Thymus (tissue), 11 donors: ENCODE measurements around the gene H2AZ1. TPM values are rescaled to one million over a fixed set of nuclear protein-coding genes. Genes with fewer than 3 reads are reported as not detected.

Experiments
- DNase-seq, 9 donors: peaks; one replicate each; pipeline ENCODE4 v3.0.0-alpha.2; 2013; ENCODE audit warnings: low spot score in 9 of 9, low read depth in 6 of 9, missing footprints in 1 of 9
- H3K27ac ChIP-seq, 2 donors: one replicate each; pipeline ENCODE4 v1.5.1; 2013; ENCODE audit warnings: control low read depth in 1 of 2, low read depth in 1 of 2, low read length in 1 of 2, mild to moderate bottlenecking in 1 of 2, moderate library complexity in 1 of 2
- H3K27me3 ChIP-seq, 2 donors: one replicate each; pipeline ENCODE4 v1.5.1; 2013; ENCODE audit warnings: low read length in 1 of 2; ENCODE audit not compliant: control insufficient read depth in 2 of 2, insufficient read depth in 1 of 2
- H3K36me3 ChIP-seq, 2 donors: one replicate each; pipeline ENCODE4 v1.5.1; 2013; ENCODE audit warnings: low read length in 1 of 2, mild to moderate bottlenecking in 1 of 2, moderate library complexity in 1 of 2; ENCODE audit not compliant: control insufficient read depth in 2 of 2, insufficient read depth in 2 of 2
- H3K4me1 ChIP-seq, 2 donors: one replicate each; pipeline ENCODE4 v1.5.1; 2013; ENCODE audit warnings: low read length in 2 of 2; ENCODE audit not compliant: control insufficient read depth in 2 of 2, insufficient read depth in 2 of 2
- H3K4me3 ChIP-seq, 2 donors: one replicate each; pipeline ENCODE4 v1.5.1; 2013; ENCODE audit warnings: low read length in 2 of 2, control low read depth in 1 of 2, mild to moderate bottlenecking in 1 of 2
- H3K9me3 ChIP-seq, 2 donors: one replicate each; pipeline ENCODE4 v1.5.1; 2013; ENCODE audit warnings: low read length in 1 of 2, mild to moderate bottlenecking in 1 of 2; ENCODE audit not compliant: control insufficient read depth in 2 of 2, insufficient read depth in 1 of 2
- WGBS: extraction: QIAGEN DNeasy Blood & Tissue Kit; methylation state at CpG from one replicate; pipeline ENCODE4 v1.1.7; 2013; 5-methylcytosine and 5-hydroxymethylcytosine counted together
- polyA plus RNA-seq: library from polyadenylated mRNA; stranded (reverse); fragments of 200-250 nt; gene quantifications from one replicate; pipeline ENCODE4 v1.2.3, GENCODE V29; 2013
- total RNA-seq: library from RNA; stranded (reverse); fragments of 120-200 nt; gene quantifications from one replicate; pipeline ENCODE4 v1.2.4, GENCODE V29; 2013
- donor health status: healthy.

The H2AZ1 gene
- total and polyA plus RNA-seq, 2 donors = 263 to 670 TPM

DNA sequence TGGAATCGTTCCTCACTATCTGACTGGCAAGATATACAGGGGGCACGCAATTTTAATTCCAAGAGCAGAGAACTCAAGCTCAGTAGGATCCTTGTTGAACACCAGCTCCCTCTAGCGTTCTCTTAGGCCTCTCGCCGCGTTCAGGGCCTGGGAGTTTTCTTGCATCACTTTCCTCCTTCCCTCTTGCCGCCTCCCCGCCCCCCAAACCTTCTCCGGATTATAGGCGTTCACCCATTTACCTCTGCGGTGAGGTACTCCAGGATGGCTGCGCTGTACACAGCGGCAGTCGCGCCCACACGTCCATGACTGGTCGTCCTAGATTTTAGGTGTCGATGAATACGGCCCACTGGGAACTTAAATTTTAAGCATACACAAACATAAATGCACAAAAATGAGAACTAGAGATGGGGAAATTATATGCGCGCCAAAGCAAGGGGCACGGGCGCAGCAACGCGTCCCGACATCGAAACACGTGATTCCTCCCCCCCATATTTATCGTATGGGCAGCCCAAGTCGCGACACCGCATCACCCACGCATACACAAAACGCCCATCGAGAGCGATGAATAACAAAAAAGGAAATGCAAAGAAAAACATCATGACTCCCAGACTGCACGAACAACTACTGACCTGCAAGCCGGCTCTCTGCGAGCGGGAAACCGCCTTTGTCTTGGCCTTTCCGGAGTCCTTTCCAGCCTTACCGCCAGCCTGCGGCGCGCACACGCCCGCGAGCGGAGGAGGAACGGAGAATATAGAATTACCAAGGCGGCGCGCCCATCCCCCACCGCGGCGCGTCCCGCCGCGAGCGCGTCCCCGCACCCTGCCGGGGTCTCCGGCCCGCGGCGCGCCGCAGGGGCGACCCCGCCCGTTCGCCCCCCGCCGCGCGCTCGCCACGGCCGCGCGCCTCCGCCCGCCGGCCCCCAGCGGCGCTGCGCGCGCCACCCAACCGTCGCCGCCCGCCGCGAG is 759 bp downstream of the H2AZ1 start:
- Histone ChIP-seq H3K27ac (peak overlapping the region; percentile 96 to 99), H3K4me1 (peaks cover 15 to 18% of the 10 kb centered on the region in 2 donors)
- under 1% methylated on average over 98 of the region's 98 CpGs for WGBS

DNA sequence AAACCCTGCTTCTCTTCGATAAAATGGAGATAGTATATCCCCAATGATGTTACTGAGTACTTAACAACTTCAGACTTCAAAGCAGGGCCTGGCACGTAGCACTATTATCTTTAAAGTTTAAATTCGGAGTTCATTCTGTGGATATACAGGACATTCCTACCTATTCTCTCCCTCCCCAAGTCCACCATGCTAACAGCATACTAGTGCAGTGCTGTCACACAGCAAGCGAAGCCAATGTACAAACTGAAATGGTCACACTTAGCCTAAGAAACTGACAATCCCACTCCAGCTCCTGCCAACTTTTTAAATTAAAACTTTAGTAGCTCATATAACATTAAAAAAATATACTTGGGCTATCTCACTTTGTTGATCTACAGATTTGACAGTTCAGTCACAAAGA is 2.5 kb downstream of the H2AZ1 start:
- H3K27me3 ChIP-seq = no peaks in the 10 kb centered on the region
- no peaks in the 10 kb centered on the region for H3K9me3 ChIP-seq
- H3K27ac ChIP-seq = peak overlapping the region in 1 of 2 donors; percentile 27
- DNase-seq = no peak
- peaks cover 0 to 11% of the 10 kb centered on the region in 2 donors for H3K36me3 ChIP-seq
- no peak overlapping the region for H3K4me3 ChIP-seq
- 92% methylated on average over 4 of the region's 4 CpGs for WGBS
- H3K4me1 ChIP-seq = peaks cover 15 to 18% of the 10 kb centered on the region in 2 donors

More for the DNA sequence above, 759 bp downstream of the H2AZ1 start:
- Histone ChIP-seq H3K27me3 (no peaks in the 10 kb centered on the region), H3K9me3 (no peaks in the 10 kb centered on the region), H3K4me3 (peak overlapping the region; percentile 94 to 95), H3K36me3 (peaks cover 0 to 11% of the 10 kb centered on the region in 2 donors)
- peak; percentile 79 to 97 (median 92) for DNase-seq

DNA sequence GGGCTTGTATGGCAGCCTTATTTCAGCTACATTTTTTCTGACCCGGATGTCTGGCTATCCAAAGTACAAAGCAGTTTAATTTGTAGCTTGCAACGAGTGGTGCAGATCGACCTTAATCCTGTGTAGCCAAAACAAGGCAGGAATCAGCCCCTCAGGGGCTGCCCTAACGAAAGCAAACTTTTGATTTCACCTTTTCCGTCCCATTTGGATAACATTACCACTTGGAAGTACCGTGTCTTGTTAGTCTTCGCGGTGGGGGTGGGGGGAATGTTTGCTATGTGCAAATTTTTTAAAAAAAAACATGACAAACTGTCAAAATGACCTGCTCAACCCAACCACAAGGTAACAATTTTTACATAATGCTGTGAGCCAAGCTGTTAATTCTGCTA is 2.9 kb downstream of the H2AZ1 start:
- H3K36me3 ChIP-seq = peaks cover 0 to 11% of the 10 kb centered on the region in 2 donors
- H3K4me3 ChIP-seq = peak overlapping the region; percentile 50 to 94
- H3K4me1 ChIP-seq = peaks cover 15 to 18% of the 10 kb centered on the region in 2 donors
- peak in 1 of 9 donors; percentile 17 for DNase-seq
- H3K27me3 ChIP-seq = no peaks in the 10 kb centered on the region
- no peaks in the 10 kb centered on the region for H3K9me3 ChIP-seq
- peak overlapping the region; percentile 87 to 97 for H3K27ac ChIP-seq
- 54% methylated on average over 8 of the region's 8 CpGs for WGBS

DNA sequence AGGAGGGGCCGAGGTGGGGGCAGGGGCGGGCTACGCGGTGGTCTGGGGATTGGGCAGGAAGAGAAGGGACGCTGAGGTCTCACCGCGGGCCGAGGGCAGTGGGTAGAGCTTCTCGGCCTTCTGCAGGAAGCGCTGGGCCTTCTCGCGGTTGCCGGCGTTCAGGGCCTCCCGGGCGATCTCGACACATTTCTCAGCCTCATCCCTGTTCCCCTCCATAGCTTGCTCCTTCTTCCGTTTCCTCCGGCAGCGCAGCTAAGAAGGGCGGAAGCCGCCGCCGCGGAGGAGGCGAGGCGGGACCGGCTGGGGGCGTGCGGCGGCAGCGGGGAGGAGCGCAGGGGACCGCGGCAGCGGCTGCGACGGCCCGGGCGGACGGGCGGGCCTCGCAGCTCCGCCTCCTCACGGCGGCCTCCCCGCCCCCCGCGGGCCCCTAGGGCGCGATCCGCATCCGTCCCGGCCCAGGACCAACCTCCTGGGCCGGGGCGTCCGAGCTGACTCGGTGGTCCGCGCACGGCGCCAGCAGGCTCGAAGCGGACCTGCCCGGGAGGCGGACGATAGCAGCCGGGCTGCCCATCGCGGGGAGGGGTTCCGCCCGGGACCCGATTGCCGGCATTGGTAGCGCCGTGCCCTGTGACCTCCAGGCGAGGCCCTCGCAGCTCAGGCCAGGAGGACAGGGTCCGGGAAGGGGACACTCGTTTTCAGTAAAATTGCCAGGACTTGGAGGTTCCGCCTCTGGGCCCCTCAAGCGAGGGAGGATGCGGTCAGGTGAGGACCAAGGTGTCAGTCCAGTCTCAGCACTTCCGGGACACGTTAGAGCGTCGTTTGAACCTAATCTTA is 3.5 kb downstream of the H2AZ1 start, which contains the start of gene DNAJB14:
Gene DNAJB14, minus strand, starts transcription at position 263 of the 834 bp plus-strand sequence. Its CDS starts 47 bp downstream, at position 216.
- Histone ChIP-seq H3K27me3 (no peaks in the 10 kb centered on the region), H3K36me3 (peaks cover 0 to 11% of the 10 kb centered on the region in 2 donors)

DNA sequence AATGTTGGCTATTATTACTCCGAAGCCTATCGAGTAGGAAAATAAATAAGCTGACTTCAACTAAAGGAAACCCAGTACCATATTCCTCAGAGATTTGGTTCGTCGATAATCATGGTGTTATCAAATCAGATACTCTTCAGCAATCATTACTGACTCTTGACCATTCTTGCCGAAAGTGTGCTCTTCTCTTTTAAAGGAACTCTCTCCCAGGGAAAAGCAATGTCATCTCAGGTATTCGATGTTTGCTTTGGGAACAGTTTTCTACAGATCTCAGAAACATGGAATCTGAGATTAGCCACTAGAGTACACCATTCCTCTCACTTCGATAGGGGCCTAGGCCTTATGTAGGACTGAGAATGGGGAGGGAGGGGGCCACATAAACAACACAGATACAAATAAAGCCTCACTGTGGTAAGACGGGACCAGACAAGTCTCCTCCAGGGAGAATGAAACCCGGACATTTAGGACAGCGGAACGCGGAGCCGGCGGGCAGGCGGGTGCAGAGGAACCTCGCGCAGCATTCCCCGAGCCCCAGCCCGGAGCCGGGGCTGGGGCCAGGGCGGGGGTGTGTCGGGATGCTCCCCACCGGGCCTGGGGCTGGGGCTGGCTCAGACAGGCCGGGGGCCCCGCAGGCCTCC is 4.2 kb downstream of the H2AZ1 start:
- Histone ChIP-seq H3K27ac (peak overlapping the region; percentile 83 to 97), H3K27me3 (no peaks in the 10 kb centered on the region), H3K4me3 (peak overlapping the region; percentile 75 to 94), H3K9me3 (no peaks in the 10 kb centered on the region), H3K4me1 (peaks cover 12 to 14% of the 10 kb centered on the region in 2 donors), H3K36me3 (peaks cover 0 to 11% of the 10 kb centered on the region in 2 donors)
- 4% methylated on average over 25 of the region's 25 CpGs for WGBS
- peak in 3 of 9 donors; percentile 10 to 49 (median 21) for DNase-seq

More for the DNA sequence above, 3.5 kb downstream of the H2AZ1 start, which contains the start of gene DNAJB14:
- Histone ChIP-seq H3K4me3 (peak within 1 kb of the TSS; percentile 75 to 94), H3K27ac (peak within 1 kb of the TSS; percentile 87 to 97), H3K9me3 (no peaks in the 10 kb centered on the region), H3K4me1 (peaks cover 15 to 18% of the 10 kb centered on the region in 2 donors)
- WGBS = 5% methylated on average over 87 of the region's 87 CpGs
- DNase-seq = peak; percentile 41 to 89 (median 60)

DNA sequence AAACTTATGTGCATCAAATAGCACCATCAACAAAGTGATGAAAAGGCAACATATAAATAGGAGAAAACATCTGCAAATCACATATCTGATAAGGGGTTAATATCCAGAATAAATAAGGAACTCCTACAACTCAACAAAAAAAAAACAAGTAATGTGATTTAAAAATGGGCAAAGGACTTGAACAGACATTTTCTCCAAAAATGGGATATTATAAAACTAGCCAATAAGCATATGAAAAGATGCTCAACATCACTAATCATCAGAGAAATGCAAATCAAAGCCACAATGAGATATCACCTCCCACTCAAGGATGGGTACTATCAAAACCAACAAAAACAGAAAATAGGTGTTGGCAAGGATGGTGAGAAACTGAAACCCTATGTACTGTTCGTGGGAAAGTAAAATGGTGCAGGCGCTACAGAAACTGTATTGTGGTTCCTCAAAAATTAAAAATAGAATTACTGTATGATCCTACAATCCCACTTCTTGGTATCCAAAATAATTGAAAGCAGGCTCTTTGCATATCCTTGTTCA is 6.1 kb downstream of the H2AZ1 start:
- no peaks in the 10 kb centered on the region for H3K27me3 ChIP-seq
- 89% methylated on average over 2 of the region's 2 CpGs for WGBS
- no peak overlapping the region for H3K27ac ChIP-seq
- no peaks in the 10 kb centered on the region for H3K9me3 ChIP-seq
- H3K4me1 ChIP-seq = peaks cover 11 to 12% of the 10 kb centered on the region in 2 donors
- DNase-seq = no peak
- H3K4me3 ChIP-seq = no peak overlapping the region
- peaks cover 0 to 11% of the 10 kb centered on the region in 2 donors for H3K36me3 ChIP-seq

DNA sequence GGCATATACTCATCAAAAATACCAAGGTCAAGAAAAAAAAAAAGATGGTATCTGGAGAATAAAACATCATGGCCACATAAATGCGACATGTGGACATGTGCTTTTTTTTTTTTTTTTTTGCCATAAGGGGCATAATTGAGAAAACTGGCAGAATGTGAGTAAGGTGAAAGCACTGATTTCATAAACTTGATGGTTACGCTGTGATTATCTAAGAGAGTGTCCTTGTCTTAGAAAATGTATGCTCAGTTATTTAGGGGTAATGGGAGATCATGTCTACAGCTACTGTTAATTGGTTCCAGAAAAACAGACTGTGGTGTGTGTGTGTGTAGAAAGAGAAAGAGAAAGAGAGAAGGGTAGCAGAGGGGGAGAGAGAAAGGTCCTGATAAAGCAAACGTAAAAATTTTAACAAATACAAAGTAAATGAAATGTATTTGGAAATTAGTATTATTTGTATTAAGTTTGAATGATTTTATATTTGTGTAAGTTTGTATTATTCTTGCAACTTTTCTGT is 11.8 kb downstream of the H2AZ1 start:
- WGBS = 98% methylated on average over 3 of the region's 3 CpGs
- Histone ChIP-seq H3K27ac (no peak overlapping the region), H3K36me3 (peaks cover 4 to 10% of the 10 kb centered on the region in 2 donors), H3K27me3 (no peaks in the 10 kb centered on the region), H3K9me3 (peaks cover 0 to 13% of the 10 kb centered on the region in 2 donors), H3K4me1 (no peaks in the 10 kb centered on the region), H3K4me3 (no peak overlapping the region)
- no peak for DNase-seq

DNA sequence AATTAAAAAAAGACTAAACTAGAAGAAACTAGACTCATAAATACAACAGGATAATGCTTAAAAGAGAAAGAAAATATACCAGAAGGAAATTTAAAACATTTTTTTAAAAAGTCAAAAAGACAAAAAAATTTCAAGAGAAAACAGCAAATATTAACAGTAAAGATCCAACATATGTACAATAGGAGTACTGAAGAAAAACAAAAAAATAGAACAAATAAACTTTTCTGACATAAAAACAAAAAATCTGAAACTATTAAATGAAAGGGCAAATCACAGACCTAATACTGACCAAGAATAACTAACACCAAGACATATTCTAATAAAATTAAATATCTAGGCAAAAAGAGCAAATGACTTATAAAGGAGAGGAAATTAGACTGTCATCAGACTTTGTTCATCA is 15.2 kb downstream of the H2AZ1 start:
- peaks cover 4 to 14% of the 10 kb centered on the region in 2 donors for H3K36me3 ChIP-seq
- no peaks in the 10 kb centered on the region for H3K4me1 ChIP-seq
- H3K9me3 ChIP-seq = peaks cover 0 to 14% of the 10 kb centered on the region in 2 donors
- no peaks in the 10 kb centered on the region for H3K27me3 ChIP-seq
- peak in 1 of 9 donors; percentile 19 for DNase-seq
- H3K4me3 ChIP-seq = no peak overlapping the region
- no peak overlapping the region for H3K27ac ChIP-seq
